ENCODE measurements around the gene ASAH2B.
A peak's percentile ranks its signal among the peaks of the same experiment; 100 is the strongest.

ASAH2B gene

GRCh38 chr10:50799595-50799994, 59.9 kb downstream of the ASAH2B start:
- no peak overlapping the region for H2AFZ ChIP-seq (ENCODE audit: low read length, unreplicated experiment)
- H3K27me3 ChIP-seq (ENCODE audit: insufficient read depth, low read length) = peaks cover 9% of the 10 kb centered on the region; the same call in 1 of the 2 replicates
- no peaks in the 10 kb centered on the region for H3K4me1 ChIP-seq (ENCODE audit: control insufficient read depth, insufficient read depth, low read length, unreplicated experiment)
- no peaks in the 10 kb centered on the region for H3K36me3 ChIP-seq (ENCODE audit: insufficient read depth, low read length)
- H3K27ac ChIP-seq (ENCODE audit: low read depth, low read length) = no peak overlapping the region
- no peak overlapping the region for H3K4me3 ChIP-seq (ENCODE audit: low read depth, low read length)
- no peaks in the 10 kb centered on the region for H3K79me2 ChIP-seq (ENCODE audit: control insufficient read depth, insufficient read depth, low read length, unreplicated experiment)

- Histone ChIP-seq H3K36me3 (ENCODE audit: insufficient read depth, low read length) (no peaks in the 10 kb centered on the region), H3K4me1 (ENCODE audit: control insufficient read depth, insufficient read depth, low read length, unreplicated experiment) (peaks cover 8% of the 10 kb centered on the region), H3K79me2 (ENCODE audit: control insufficient read depth, insufficient read depth, low read length, unreplicated experiment) (no peaks in the 10 kb centered on the region), H3K4me3 (ENCODE audit: low read depth, low read length) (no peak overlapping the region), H3K27ac (ENCODE audit: low read depth, low read length) (no peak overlapping the region), H3K27me3 (ENCODE audit: insufficient read depth, low read length) (no peaks in the 10 kb centered on the region; the same call in 1 of the 2 replicates), H2AFZ (ENCODE audit: low read length, unreplicated experiment) (no peak overlapping the region)
Observed at GRCh38 chr10:50805981-50806622, 66.4 kb downstream of the ASAH2B start.

GRCh38 chr10:50807851-50808776, 68.4 kb downstream of the ASAH2B start:
- no peaks in the 10 kb centered on the region for H3K79me2 ChIP-seq (ENCODE audit: control insufficient read depth, insufficient read depth, low read length, unreplicated experiment)
- peaks cover 8% of the 10 kb centered on the region for H3K4me1 ChIP-seq (ENCODE audit: control insufficient read depth, insufficient read depth, low read length, unreplicated experiment)
- no peak overlapping the region for H2AFZ ChIP-seq (ENCODE audit: low read length, unreplicated experiment)
- peak overlapping the region; percentile 47; the same call in 1 of the 2 replicates for H3K27ac ChIP-seq (ENCODE audit: low read depth, low read length)
- H3K27me3 ChIP-seq (ENCODE audit: insufficient read depth, low read length) = no peaks in the 10 kb centered on the region
- no peaks in the 10 kb centered on the region for H3K36me3 ChIP-seq (ENCODE audit: insufficient read depth, low read length)
- no peak overlapping the region for H3K4me3 ChIP-seq (ENCODE audit: low read depth, low read length)

All from ACC112 (cell line).